Psoas muscle (tissue), 8 donors: ENCODE measurements around the gene ITGA1. TPM values are rescaled to one million over a fixed set of nuclear protein-coding genes. Genes with fewer than 3 reads are reported as not detected.
"Not testable (repeated sequence)": the region's sequence is repeated elsewhere in the genome, so short reads cannot be mapped to it uniquely, and the experiment has no call there.

Source experiments
- ATAC-seq, 4 donors: fragments of 200-7000 bp; cut with Tn5 transposase; one replicate each; pipeline ENCODE4 v1.9.1; 2020; ENCODE audit warnings: moderate library complexity in 3 of 4, mild to moderate bottlenecking in 2 of 4
- DNase-seq, 2 donors: peaks; one replicate each; pipeline ENCODE4 v3.0.0-alpha.2; 2020
- H3K27ac ChIP-seq: fragments of 200-600 bp; one replicate; pipeline ENCODE4 v1.8.0; 2022
- H3K27me3 ChIP-seq, 3 donors: fragments of 200-600 bp in 1 of 3; one replicate each; pipeline versions ENCODE4 v1.6.1 to v1.8.0; 2013 to 2022; ENCODE audit warnings: low read length in 2 of 3, mild to moderate bottlenecking in 2 of 3, moderate library complexity in 1 of 3; ENCODE audit not compliant: insufficient read depth in 3 of 3
- H3K36me3 ChIP-seq, 2 donors: fragments of 200-600 bp in 1 of 2; one replicate each; pipeline versions ENCODE4 v1.6.1 to v1.8.0; 2013 to 2022; ENCODE audit warnings: low read depth in 1 of 2, mild to moderate bottlenecking in 1 of 2, moderate library complexity in 1 of 2; ENCODE audit not compliant: insufficient read depth in 1 of 2
- H3K4me1 ChIP-seq: fragments of 200-600 bp; one replicate; pipeline ENCODE4 v1.8.0; 2022
- H3K4me3 ChIP-seq: fragments of 200-600 bp; one replicate; pipeline ENCODE4 v1.8.0; 2022; ENCODE audit warnings: mild to moderate bottlenecking
- H3K9me3 ChIP-seq: fragments of 200-600 bp; one replicate; pipeline ENCODE4 v1.8.0; 2022
- CTCF ChIP-seq: fragments of 200-600 bp; IDR thresholded peaks from one replicate; pipeline ENCODE4 v1.8.0; 2022; ENCODE audit warnings: antibody characterized with exemption
- WGBS, 3 donors: extraction: QIAGEN DNeasy Blood & Tissue Kit; methylation state at CpG; one replicate each; pipeline versions ENCODE4 v1.1.6 to v1.1.7; 2013; 5-methylcytosine and 5-hydroxymethylcytosine counted together
- intact Hi-C, 2 donors: fragments of 100-400 bp; cut with DNase I; formaldehyde crosslinking; loops; one replicate each; pipeline versions ENCODE4 v1.11.0 to v1.14.2; 2022
- polyA plus RNA-seq, 3 donors: library from polyadenylated mRNA; stranded (reverse); fragments of 200-250 nt; gene quantifications; one replicate each; pipeline ENCODE4 v1.2.3, GENCODE V29; 2013
- total RNA-seq, 4 donors: library from RNA; stranded (reverse); fragmentation: NEBNext Ultra II Directional in 2 of 4; extraction: Animal tissue kit (Norgen Biotek cat#: 25700) in 2 of 4; gene quantifications; one replicate each; pipeline versions ENCODE4 v1.2.1 to v1.2.4, GENCODE V29; 2021 to 2023
- donor health status: healthy with polysubstance abuse.
- donor health status: DM: no; HTN: no; CAD: no; lungs with moderate emphysema.
- donor health status: Bipolar disorder and iron deficiency.
- donor health status: healthy.
- donor health status: DM: yes; HTN: yes; CAD: no.
- donor health status: DM: no; HTN: no; CAD: no.
- donor health status: DM: no; HTN: no; CAD: no.
- donor health status: DM: yes; HTN: yes; CAD: no.

The ITGA1 gene
- total and polyA plus RNA-seq, 7 donors: 3.4 to 29.3 (median 13.0) TPM

DNA sequence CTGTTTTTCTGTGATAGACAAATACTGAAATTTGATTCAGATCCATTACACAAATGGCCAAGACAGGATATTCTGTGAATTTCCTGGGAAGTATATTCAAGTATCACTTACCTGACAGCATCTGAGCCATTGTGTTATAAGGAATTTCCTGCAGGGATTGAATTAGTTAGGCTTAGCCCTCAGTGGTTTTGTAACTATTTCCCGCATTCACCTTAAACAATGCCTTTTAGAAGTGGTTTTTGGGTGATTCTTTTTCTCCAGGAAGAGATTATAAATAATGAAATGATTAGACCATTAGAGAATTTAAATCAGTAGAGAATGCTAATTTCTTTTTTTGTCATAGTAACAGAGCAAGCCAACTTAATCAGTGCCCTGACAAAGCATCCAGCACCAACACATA, 30.6 kb downstream of the ITGA1 start:
- no peak for TF ChIP-seq CTCF
- H3K4me3 ChIP-seq: no peak overlapping the region
- DNase-seq (no peak), ATAC-seq (no peak)
- WGBS, 3 donors: 74 to 84% (median 84%) methylated on average over 1 of the region's 1 CpG
- H3K36me3 ChIP-seq: no peaks in the 10 kb centered on the region
- H3K27me3 ChIP-seq: no peaks in the 10 kb centered on the region
- no peak overlapping the region for H3K27ac ChIP-seq
- peaks cover 20% of the 10 kb centered on the region for H3K4me1 ChIP-seq
- no peaks in the 10 kb centered on the region for H3K9me3 ChIP-seq
- intact Hi-C loops: no loop called here

GRCh38 chr5:52818807-52819206, 31.1 kb downstream of the ITGA1 start:
- intact Hi-C loops, H3K27me3 ChIP-seq, H3K9me3 ChIP-seq, H3K36me3 ChIP-seq, DNase-seq, H3K4me3 ChIP-seq, H3K27ac ChIP-seq, ATAC-seq: not testable (repeated sequence)
- peaks cover 15% of the 10 kb centered on the region for H3K4me1 ChIP-seq
- 77 to 81% (median 78%) methylated on average over 3 of the region's 3 CpGs for WGBS, 3 donors

DNA sequence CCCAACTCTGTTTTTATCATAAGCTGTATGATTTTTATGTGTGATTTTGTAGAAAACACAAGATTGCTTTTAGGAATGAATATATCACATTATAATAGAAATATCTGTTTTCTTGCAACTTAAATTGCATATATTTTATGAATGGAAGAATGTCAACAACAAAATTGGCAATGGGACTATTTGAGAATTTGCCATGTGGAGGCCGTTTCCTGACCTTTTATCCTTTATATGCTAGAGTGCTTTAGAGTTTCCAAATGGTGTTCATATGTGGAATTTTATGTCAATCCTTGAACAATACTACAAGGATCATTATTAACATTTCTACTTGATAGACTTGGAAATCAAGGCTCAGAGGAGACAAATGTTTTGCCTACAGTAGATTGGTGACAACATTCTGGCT, 34.2 kb downstream of the ITGA1 start:
- Histone ChIP-seq H3K4me3 (peak overlapping the region; percentile 5), H3K9me3 (no peaks in the 10 kb centered on the region), H3K4me1 (peaks cover 13% of the 10 kb centered on the region), H3K36me3 (no peaks in the 10 kb centered on the region), H3K27ac (peak overlapping the region; percentile 54), H3K27me3 (no peaks in the 10 kb centered on the region)
- no peak for DNase-seq
- no peak for TF ChIP-seq CTCF
- intact Hi-C loops: no loop called here
- ATAC-seq: no peak
- 35 to 48% (median 37%) methylated on average over 1 of the region's 1 CpG for WGBS, 3 donors

- TF ChIP-seq CTCF: no peak
- Histone ChIP-seq H3K4me3 (peak overlapping the region; percentile 9), H3K36me3 (no peaks in the 10 kb centered on the region), H3K4me1 (peaks cover 13% of the 10 kb centered on the region), H3K27ac (peak overlapping the region; percentile 54), H3K9me3 (no peaks in the 10 kb centered on the region), H3K27me3 (no peaks in the 10 kb centered on the region)
- DNase-seq (peak; percentile 70 to 85), ATAC-seq (peak; percentile 89 to 99 (median 96))
- intact Hi-C loops: no loop called here
- 7 to 9% (median 8%) methylated on average over 6 of the region's 6 CpGs for WGBS, 3 donors
Measured at GRCh38 chr5:52822437-52822836, 34.7 kb downstream of the ITGA1 start.

- no peak for DNase-seq
- H3K27ac ChIP-seq: no peak overlapping the region
- H3K9me3 ChIP-seq: no peaks in the 10 kb centered on the region
- peaks cover 13% of the 10 kb centered on the region for H3K4me1 ChIP-seq
- H3K27me3 ChIP-seq: no peaks in the 10 kb centered on the region
- ATAC-seq: no peak
- H3K4me3 ChIP-seq: no peak overlapping the region
- intact Hi-C loops: no loop called here
- TF ChIP-seq CTCF: no peak
- WGBS, 3 donors: 89 to 100% (median 100%) methylated on average over 1 of the region's 1 CpG
- no peaks in the 10 kb centered on the region for H3K36me3 ChIP-seq
Measured at GRCh38 chr5:52824827-52825226, 37.1 kb downstream of the ITGA1 start.
